Measurements from ENCODE around the gene LENG9.

GRCh38 chr19:54448040-54448773 lies 15.4 kb downstream of the LENG9 start:
- TF ChIP-seq CTCF (IDR thresholded peaks at IDR 0.05; ENCODE audit: low read length): no peak
- TF ChIP-seq EZH2 (IDR thresholded peaks at IDR 0.05; ENCODE audit: borderline replicate concordance, low read length): no peak

Data from OCI-LY1 (cell line).